GM19193 (cell line): ENCODE results near the gene RAB32.

Experiments used
- POLR2A ChIP-seq: IDR thresholded peaks from 4 replicates; pipeline ENCODE4 v1.6.1; 2011; ENCODE audit not compliant: insufficient read depth, insufficient read length; ENCODE audit errors: extremely low read depth

Gene RAB32

DNA sequence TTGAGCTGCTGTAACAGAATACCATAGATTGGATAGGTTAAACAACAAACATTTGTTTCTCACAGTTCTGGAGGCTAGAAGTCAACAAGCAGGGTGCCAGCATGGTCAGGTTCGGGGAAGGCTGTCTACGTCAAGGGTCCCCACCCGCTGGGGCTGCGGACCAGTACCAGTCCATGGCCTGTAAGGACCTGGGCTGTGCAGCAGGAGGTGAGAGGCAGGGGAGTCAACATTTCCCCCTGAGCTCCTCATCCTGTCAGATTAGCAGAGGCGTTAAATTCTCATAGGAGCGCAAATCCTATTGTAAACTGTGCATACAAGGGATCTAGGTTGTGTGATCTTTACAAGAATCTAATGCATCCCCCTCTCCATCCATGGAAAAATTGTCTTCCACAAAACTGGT lies 58.9 kb downstream of the RAB32 start:
- TF ChIP-seq POLR2A: no peak
